ENCODE measurements around the gene OR4M1.
"Not testable (repeated sequence)": the region's sequence is repeated elsewhere in the genome, so short reads cannot be mapped to it uniquely, and the experiment has no call there.

Gene OR4M1

DNA sequence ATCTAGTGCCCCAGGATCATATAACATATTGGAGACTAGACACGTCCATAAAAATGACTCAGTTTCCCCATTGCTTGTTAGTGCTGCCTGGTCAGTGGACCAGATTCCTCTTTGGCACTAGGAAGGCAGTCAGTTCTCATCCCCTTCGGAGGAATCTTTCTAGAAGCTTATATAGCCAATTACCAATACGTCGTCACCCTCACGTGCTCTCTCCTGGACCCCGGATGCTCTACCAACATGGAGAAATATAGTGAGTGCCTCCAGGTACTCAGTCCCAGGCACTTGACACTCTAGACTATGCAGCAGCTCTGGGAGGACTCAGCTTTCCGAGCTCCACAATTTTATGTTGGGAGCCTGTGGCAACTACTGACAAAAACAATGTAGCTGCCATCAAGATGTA lies 14.8 kb downstream of the OR4M1 start:
- not testable (repeated sequence) for H3K4me1 ChIP-seq (ENCODE audit: low read length); H3K4me3 ChIP-seq (ENCODE audit: low read length); H3K79me2 ChIP-seq (ENCODE audit: low read length); H3K4me2 ChIP-seq (ENCODE audit: low read length); H3K36me3 ChIP-seq (replicated peaks; ENCODE audit: low read depth, low read length); H3K27ac ChIP-seq (ENCODE audit: low read length); H3K27me3 ChIP-seq (ENCODE audit: low read depth, low read length); H3K9ac ChIP-seq (ENCODE audit: low read length); H3K9me3 ChIP-seq (ENCODE audit: insufficient read depth, low read length); H2AFZ ChIP-seq (ENCODE audit: low read depth, low read length); H4K20me1 ChIP-seq (ENCODE audit: insufficient read depth, low read length)

DNA sequence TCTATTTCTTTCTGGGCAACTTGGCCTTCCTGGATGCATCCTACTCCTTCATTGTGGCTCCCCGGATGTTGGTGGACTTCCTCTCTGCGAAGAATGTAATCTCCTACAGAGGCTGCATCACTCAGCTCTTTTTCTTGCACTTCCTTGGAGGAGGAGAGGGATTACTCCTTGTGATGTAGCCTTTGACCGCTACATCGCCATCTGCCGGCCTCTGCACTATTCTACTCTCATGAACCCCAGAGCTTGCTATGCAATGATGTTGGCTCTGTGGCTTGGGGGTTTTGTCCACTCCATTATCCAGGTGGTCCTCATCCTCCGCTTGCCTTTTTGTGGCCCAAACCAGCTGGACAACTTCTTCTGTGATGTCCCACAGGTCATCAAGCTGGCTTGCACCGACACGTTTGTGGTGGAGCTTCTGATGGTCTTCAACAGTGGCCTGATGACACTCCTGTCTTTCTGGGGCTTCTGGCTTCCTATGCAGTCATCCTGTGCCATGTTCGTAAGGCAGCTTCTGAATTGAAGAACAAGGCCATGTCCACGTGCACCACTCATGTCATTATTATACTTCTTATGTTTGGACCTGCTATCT lies 23.3 kb downstream of the OR4M1 start:
- not testable (repeated sequence) for H3K27me3 ChIP-seq (ENCODE audit: low read depth, low read length); H3K4me1 ChIP-seq (ENCODE audit: low read length); H3K4me2 ChIP-seq (ENCODE audit: low read length); H3K27ac ChIP-seq (ENCODE audit: low read length); H2AFZ ChIP-seq (ENCODE audit: low read depth, low read length); H3K9ac ChIP-seq (ENCODE audit: low read length); H3K36me3 ChIP-seq (replicated peaks; ENCODE audit: low read depth, low read length); H3K79me2 ChIP-seq (ENCODE audit: low read length); H4K20me1 ChIP-seq (ENCODE audit: insufficient read depth, low read length); H3K4me3 ChIP-seq (ENCODE audit: low read length); H3K9me3 ChIP-seq (ENCODE audit: insufficient read depth, low read length)
- TF ChIP-seq, protein P1, sequence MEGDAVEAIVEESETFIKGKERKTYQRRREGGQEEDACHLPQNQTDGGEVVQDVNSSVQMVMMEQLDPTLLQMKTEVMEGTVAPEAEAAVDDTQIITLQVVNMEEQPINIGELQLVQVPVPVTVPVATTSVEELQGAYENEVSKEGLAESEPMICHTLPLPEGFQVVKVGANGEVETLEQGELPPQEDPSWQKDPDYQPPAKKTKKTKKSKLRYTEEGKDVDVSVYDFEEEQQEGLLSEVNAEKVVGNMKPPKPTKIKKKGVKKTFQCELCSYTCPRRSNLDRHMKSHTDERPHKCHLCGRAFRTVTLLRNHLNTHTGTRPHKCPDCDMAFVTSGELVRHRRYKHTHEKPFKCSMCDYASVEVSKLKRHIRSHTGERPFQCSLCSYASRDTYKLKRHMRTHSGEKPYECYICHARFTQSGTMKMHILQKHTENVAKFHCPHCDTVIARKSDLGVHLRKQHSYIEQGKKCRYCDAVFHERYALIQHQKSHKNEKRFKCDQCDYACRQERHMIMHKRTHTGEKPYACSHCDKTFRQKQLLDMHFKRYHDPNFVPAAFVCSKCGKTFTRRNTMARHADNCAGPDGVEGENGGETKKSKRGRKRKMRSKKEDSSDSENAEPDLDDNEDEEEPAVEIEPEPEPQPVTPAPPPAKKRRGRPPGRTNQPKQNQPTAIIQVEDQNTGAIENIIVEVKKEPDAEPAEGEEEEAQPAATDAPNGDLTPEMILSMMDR (IDR thresholded peaks at IDR 0.05; ENCODE audit: low read depth, low read length): peak; percentile 6; the same call in 1 of the 2 replicates

DNA sequence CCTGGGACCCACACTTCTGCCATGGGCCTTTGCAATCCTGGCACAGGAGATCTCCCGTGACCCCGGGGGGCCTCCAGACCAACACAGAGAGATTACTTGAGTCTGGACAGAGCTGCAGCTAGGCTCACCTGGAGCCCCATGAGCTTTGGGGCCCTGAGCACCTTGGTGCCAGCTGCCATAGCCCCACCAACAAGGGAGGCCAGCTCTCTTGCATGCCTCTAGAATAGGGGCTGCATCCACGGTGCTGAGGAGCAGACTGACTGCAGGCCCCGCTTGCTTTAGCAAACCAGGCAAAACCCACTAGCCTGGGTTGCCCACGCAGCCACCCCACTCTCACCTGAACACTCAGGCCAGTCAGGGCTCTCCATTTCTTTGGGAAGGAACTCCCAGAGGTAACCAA lies 26.6 kb downstream of the OR4M1 start:
- Histone ChIP-seq H3K79me2 (ENCODE audit: low read length) (no peaks in the 10 kb centered on the region), H3K4me1 (ENCODE audit: low read length) (no peaks in the 10 kb centered on the region), H3K27me3 (ENCODE audit: low read depth, low read length) (no peaks in the 10 kb centered on the region), H3K9me3 (ENCODE audit: insufficient read depth, low read length) (no peaks in the 10 kb centered on the region), H3K4me3 (ENCODE audit: low read length) (no peak overlapping the region), H3K36me3 (replicated peaks; ENCODE audit: low read depth, low read length) (no peaks in the 10 kb centered on the region), H3K27ac (ENCODE audit: low read length) (no peak overlapping the region), H4K20me1 (ENCODE audit: insufficient read depth, low read length) (no peaks in the 10 kb centered on the region), H3K4me2 (ENCODE audit: low read length) (no peak overlapping the region), H2AFZ (ENCODE audit: low read depth, low read length) (no peak overlapping the region), H3K9ac (ENCODE audit: low read length) (no peak overlapping the region)
- TF ChIP-seq, protein P1 (IDR thresholded peaks at IDR 0.05; ENCODE audit: low read depth, low read length): no peak
- no peak for TF ChIP-seq EZH2phosphoT487 (IDR thresholded peaks at IDR 0.05; ENCODE audit: low read depth)

DNA sequence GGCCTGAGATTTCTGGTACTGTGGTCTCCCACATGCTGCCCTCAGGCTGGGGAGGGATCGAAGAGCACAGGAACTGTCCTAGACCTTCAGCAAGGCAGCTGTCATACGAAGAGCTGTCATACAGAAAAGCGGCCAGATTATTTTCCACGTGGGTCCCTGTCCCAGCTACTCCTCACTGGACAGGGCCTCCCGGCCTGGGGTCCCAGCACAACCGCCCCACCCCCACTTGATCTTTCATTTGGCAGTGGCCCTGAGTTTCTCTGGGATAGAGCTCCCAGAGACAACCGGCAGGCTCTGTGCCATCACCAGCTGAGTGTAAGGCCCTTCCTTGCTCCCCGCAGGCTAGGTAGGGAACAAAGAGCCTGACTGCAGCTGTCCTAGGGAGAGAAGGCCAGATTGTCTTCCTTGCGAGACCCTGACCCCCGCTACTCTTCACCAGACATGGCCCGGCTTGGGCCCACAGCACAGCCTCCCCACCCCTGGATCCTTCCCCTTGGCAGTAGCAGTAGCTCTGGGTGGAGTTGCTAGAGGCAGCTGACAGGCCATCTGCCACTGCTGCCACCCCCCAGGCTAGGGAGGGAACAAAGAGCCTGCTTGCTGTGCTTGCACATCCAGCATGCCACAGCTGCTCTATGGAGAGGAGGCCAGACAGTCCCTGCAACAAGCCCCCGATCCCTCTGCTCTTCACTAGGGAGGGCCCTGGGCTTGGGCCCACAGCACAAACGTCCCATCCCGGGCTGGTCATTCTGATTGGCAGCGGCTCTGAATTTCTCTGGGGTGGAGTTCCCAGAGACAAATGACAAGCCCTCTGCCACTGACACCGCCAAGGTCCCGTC lies 27.2 kb downstream of the OR4M1 start:
- H3K4me1 ChIP-seq (ENCODE audit: low read length): no peaks in the 10 kb centered on the region
- no peak overlapping the region for H3K4me2 ChIP-seq (ENCODE audit: low read length)
- no peaks in the 10 kb centered on the region for H4K20me1 ChIP-seq (ENCODE audit: insufficient read depth, low read length)
- no peaks in the 10 kb centered on the region for H3K27me3 ChIP-seq (ENCODE audit: low read depth, low read length)
- H3K36me3 ChIP-seq (replicated peaks; ENCODE audit: low read depth, low read length): no peaks in the 10 kb centered on the region
- H2AFZ ChIP-seq (ENCODE audit: low read depth, low read length): no peak overlapping the region
- no peak overlapping the region for H3K4me3 ChIP-seq (ENCODE audit: low read length)
- TF ChIP-seq, protein P1 (IDR thresholded peaks at IDR 0.05; ENCODE audit: low read depth, low read length): no peak
- no peak for TF ChIP-seq EZH2phosphoT487 (IDR thresholded peaks at IDR 0.05; ENCODE audit: low read depth)
- H3K9me3 ChIP-seq (ENCODE audit: insufficient read depth, low read length): no peaks in the 10 kb centered on the region
- no peak overlapping the region for H3K27ac ChIP-seq (ENCODE audit: low read length)
- no peak overlapping the region for H3K9ac ChIP-seq (ENCODE audit: low read length)
- H3K79me2 ChIP-seq (ENCODE audit: low read length): no peaks in the 10 kb centered on the region

Measured in OCI-LY3 (cell line).